Keratinocyte (primary cell): ENCODE data around the gene LMO7. TPM values are rescaled to one million over a fixed set of nuclear protein-coding genes. Genes with fewer than 3 reads are reported as not detected.

Source experiments
- DNase-seq: peaks from one replicate; pipeline ENCODE4 v3.0.0-alpha.2; 2011; ENCODE audit warnings: low read depth, missing footprints, low spot score
- FAIRE-seq: peaks from 2 replicates; lab custom pipeline; 2011; peaks lifted over from hg19 to GRCh38; lab: Jason Lieb, UNC
- H2AFZ ChIP-seq: 2 replicates; pipeline ENCODE4 v1.6.0; 2012; ENCODE audit warnings: low read length, control low read depth, inconsistent platforms; ENCODE audit not compliant: control insufficient read depth
- H3K27ac ChIP-seq: 2 replicates; pipeline ENCODE4 v1.5.1; 2011; ENCODE audit warnings: low read length; ENCODE audit not compliant: control insufficient read depth, insufficient read depth
- H3K27me3 ChIP-seq: 3 replicates; pipeline ENCODE4 v1.6.0; 2011; ENCODE audit warnings: low read length; ENCODE audit not compliant: control insufficient read depth, insufficient read depth; ENCODE audit errors: extremely low read depth
- H3K36me3 ChIP-seq, 2 experiments: 2 replicates in 1 of 2; 3 replicates in 1 of 2; pipeline ENCODE4 v1.5.1; 2011; ENCODE audit warnings: low read length in 2 of 2, mild to moderate bottlenecking in 1 of 2; ENCODE audit not compliant: control insufficient read depth in 2 of 2, insufficient read depth in 2 of 2; ENCODE audit errors: extremely low read depth in 1 of 2
- H3K4me1 ChIP-seq: 3 replicates; pipeline ENCODE4 v1.5.1; 2011; ENCODE audit warnings: low read length; ENCODE audit not compliant: control insufficient read depth, insufficient read depth; ENCODE audit errors: extremely low read depth
- H3K4me2 ChIP-seq: 3 replicates; pipeline ENCODE4 v1.6.0; 2011; ENCODE audit warnings: low read depth, low read length; ENCODE audit not compliant: control insufficient read depth, insufficient read depth; ENCODE audit errors: extremely low read depth
- H3K4me3 ChIP-seq, 3 experiments: fragments of 200-600 bp in 1 of 3; sonication (generic) in 1 of 3; 2 replicates in 2 of 3; 3 replicates in 1 of 3; pipeline ENCODE4 v1.5.1; 2011 to 2016; ENCODE audit warnings: low read length in 3 of 3, mild to moderate bottlenecking in 3 of 3, control low read depth in 2 of 3, inconsistent platforms in 1 of 3, low read depth in 1 of 3, mixed read lengths in 1 of 3, mixed run types in 1 of 3, moderate library complexity in 1 of 3; ENCODE audit not compliant: control insufficient read depth in 2 of 3, insufficient read depth in 2 of 3; ENCODE audit errors: extremely low read depth in 1 of 3
- H3K79me2 ChIP-seq: 2 replicates; pipeline ENCODE4 v1.6.0; 2012; ENCODE audit warnings: low read length; ENCODE audit not compliant: control insufficient read depth, insufficient read depth
- H3K9ac ChIP-seq: 3 replicates; pipeline ENCODE4 v1.6.0; 2011; ENCODE audit warnings: low read length; ENCODE audit not compliant: control insufficient read depth, insufficient read depth; ENCODE audit errors: extremely low read depth
- H3K9me1 ChIP-seq: 3 replicates; pipeline ENCODE4 v1.6.0; 2011; ENCODE audit warnings: low read length; ENCODE audit not compliant: control insufficient read depth, insufficient read depth; ENCODE audit errors: extremely low read depth
- H3K9me3 ChIP-seq: 2 replicates; pipeline ENCODE4 v1.5.1; 2012; ENCODE audit warnings: low read depth, low read length; ENCODE audit not compliant: control insufficient read depth
- H4K20me1 ChIP-seq: 3 replicates; pipeline ENCODE4 v1.6.0; 2011; ENCODE audit warnings: low read length; ENCODE audit not compliant: control insufficient read depth, insufficient read depth; ENCODE audit errors: extremely low read depth
- EZH2 ChIP-seq: IDR thresholded peaks from one replicate; pipeline ENCODE4 v1.6.1; 2012; ENCODE audit warnings: inconsistent platforms, mild to moderate bottlenecking, low read length, moderate library complexity
- dilution Hi-C: fragments of 300-500 bp; cut with MboI; formaldehyde crosslinking; loops from one replicate; pipeline ENCODE4 v1.7.0; 2020; ENCODE audit warnings: low sequenced_read_pairs; ENCODE audit not compliant: extremely low pct_ligation_motif_present
- polyA plus RNA-seq, 5 experiments: library from polyadenylated mRNA; depleted of rRNA in 3 of 5; stranded (reverse) in 3 of 5; stranded (forward) in 1 of 5; unstranded in 1 of 5; fragments of >200 nt; gene quantifications; 1 replicate in 1 of 5; 2 replicates in 3 of 5; 3 replicates in 1 of 5; pipeline versions ENCODE4 v1.2.1 to v1.2.3, GENCODE V29; 2011 to 2012; ENCODE audit warnings: missing spikeins in 2 of 5, low read depth in 1 of 5, low replicate concordance in 1 of 5
- TF ChIP-seq, protein P1 (sequence below), 3 experiments: IDR thresholded peaks in 1 of 3; conservative IDR thresholded peaks in 1 of 3; optimal IDR thresholded peaks in 1 of 3; 2 replicates in 2 of 3; 3 replicates in 1 of 3; pipeline versions ENCODE3 to v1.5.1; 2011; ENCODE audit warnings: low read length in 3 of 3, mild to moderate bottlenecking in 3 of 3, moderate library complexity in 2 of 3, control low read depth in 1 of 3, inconsistent platforms in 1 of 3; ENCODE audit not compliant: insufficient read depth in 2 of 3; ENCODE audit errors: extremely low read depth in 1 of 3

LMO7 gene
- polyA plus RNA-seq, 1 donor (not counting 4 experiments of a cell fraction or from before 2014, with no cell fraction given) = 8.9 TPM

DNA sequence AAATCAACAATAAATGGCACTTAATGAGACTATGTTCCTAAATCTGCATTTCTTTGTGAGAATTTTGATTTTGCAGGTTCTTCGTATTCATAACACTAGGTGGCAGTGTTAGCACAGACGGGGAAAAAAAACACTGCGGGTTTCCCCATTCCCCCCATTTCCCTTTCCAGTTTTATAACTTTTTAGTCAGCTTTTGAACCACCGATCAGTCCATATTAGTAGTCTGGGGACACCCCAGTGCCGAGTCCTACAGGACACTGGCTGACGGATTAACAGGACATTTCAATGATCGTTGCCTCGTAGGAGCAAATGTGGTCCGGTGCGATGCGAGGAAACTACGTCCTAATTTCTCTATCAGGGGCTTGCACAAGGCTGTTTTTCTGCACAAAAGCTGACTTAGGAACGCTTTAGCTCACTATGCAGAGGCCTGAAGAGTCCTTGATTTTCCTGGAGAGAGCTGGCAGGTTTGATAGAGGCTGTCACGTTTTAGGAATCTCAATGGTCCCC is 234.3 kb downstream of the LMO7 start:
- Histone ChIP-seq H2AFZ (no peak overlapping the region), H3K9me1 (no peaks in the 10 kb centered on the region), H3K27ac (no peak overlapping the region), H3K9ac (no peak overlapping the region), H3K4me2 (peak overlapping the region; percentile 38), H3K27me3 (no peaks in the 10 kb centered on the region), H3K4me1 (no peaks in the 10 kb centered on the region), H3K4me3 (peak overlapping the region in 1 of 3 experiments; percentile 36), H4K20me1 (no peaks in the 10 kb centered on the region), H3K79me2 (no peaks in the 10 kb centered on the region), H3K9me3 (no peaks in the 10 kb centered on the region), H3K36me3 (no peaks in the 10 kb centered on the region)
- DNase-seq = no peak
- no peak for TF ChIP-seq EZH2
- TF ChIP-seq, protein P1, sequence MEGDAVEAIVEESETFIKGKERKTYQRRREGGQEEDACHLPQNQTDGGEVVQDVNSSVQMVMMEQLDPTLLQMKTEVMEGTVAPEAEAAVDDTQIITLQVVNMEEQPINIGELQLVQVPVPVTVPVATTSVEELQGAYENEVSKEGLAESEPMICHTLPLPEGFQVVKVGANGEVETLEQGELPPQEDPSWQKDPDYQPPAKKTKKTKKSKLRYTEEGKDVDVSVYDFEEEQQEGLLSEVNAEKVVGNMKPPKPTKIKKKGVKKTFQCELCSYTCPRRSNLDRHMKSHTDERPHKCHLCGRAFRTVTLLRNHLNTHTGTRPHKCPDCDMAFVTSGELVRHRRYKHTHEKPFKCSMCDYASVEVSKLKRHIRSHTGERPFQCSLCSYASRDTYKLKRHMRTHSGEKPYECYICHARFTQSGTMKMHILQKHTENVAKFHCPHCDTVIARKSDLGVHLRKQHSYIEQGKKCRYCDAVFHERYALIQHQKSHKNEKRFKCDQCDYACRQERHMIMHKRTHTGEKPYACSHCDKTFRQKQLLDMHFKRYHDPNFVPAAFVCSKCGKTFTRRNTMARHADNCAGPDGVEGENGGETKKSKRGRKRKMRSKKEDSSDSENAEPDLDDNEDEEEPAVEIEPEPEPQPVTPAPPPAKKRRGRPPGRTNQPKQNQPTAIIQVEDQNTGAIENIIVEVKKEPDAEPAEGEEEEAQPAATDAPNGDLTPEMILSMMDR (optimal IDR thresholded peaks at IDR 0.05 in 1 of 3, IDR thresholded peaks at IDR 0.05 in 1 of 3, conservative IDR thresholded peaks at IDR 0.05 in 1 of 3; ENCODE audit: extremely low read depth in 1 of 3, insufficient read depth in 2 of 3, low read length in 3 of 3) = peak; percentile 18 to 69 (median 65)
- peak; percentile 13 for FAIRE-seq
- dilution Hi-C loops = no loop called here

DNA sequence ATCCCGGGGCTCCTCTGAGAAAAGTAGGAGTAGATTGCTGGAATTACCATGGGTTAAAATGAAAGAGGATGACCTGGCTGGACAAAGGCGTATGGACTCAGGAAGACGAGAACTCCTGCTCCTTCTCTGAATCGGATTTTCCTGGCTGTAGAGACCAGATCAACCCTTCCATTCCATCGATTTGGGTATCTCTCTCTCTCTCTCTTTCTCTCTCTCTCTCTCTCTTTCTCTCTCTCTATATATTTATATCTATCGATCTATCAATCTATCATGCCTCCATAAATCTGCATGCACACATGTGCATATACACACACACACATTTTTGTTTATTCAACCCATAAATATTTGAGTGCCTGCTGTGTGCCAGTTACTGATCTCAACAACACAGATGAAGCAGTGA is 234.9 kb downstream of the LMO7 start:
- Histone ChIP-seq H3K4me3 (no peak overlapping the region), H3K9me3 (no peaks in the 10 kb centered on the region), H3K79me2 (no peaks in the 10 kb centered on the region), H3K4me1 (no peaks in the 10 kb centered on the region), H4K20me1 (no peaks in the 10 kb centered on the region), H3K27me3 (no peaks in the 10 kb centered on the region), H3K9me1 (no peaks in the 10 kb centered on the region), H3K9ac (no peak overlapping the region), H3K36me3 (no peaks in the 10 kb centered on the region), H2AFZ (no peak overlapping the region), H3K4me2 (no peak overlapping the region), H3K27ac (no peak overlapping the region)
- no peak for TF ChIP-seq EZH2
- TF ChIP-seq, protein P1 (optimal IDR thresholded peaks at IDR 0.05 in 1 of 3, IDR thresholded peaks at IDR 0.05 in 1 of 3, conservative IDR thresholded peaks at IDR 0.05 in 1 of 3; ENCODE audit: extremely low read depth in 1 of 3, insufficient read depth in 2 of 3, low read length in 3 of 3) = no peak
- DNase-seq (no peak), FAIRE-seq (no peak)
- dilution Hi-C loops = no loop called here
